Stimulated activated naive CD8-positive, alpha-beta T cell treated with anti-CD3 and anti-CD28 coated beads, Interleukin-15, amount 100 ng/mL, for 72 hours (primary cell): Measurements from ENCODE around the gene PNPLA6.

Experiments used
- ATAC-seq: fragments of 150-1000 bp; cut with Tn5 transposase; 2 replicates; pipeline ENCODE4 v1.10.0; 2021; ENCODE audit warnings: mild to moderate bottlenecking, moderate library complexity
- DNase-seq, 2 donors: peaks; one replicate each; pipeline ENCODE4 v3.0.0; 2021 to 2022
- H3K27ac Mint-ChIP-seq, 2 donors: one replicate each; pipeline ENCODE4 v1.8.0; 2022; ENCODE audit warnings: mild to moderate bottlenecking in 2 of 2, mixed read lengths in 2 of 2, moderate library complexity in 2 of 2
- H3K27me3 Mint-ChIP-seq: one replicate; pipeline ENCODE4 v1.8.0; 2022; ENCODE audit warnings: mixed read lengths
- H3K4me1 Mint-ChIP-seq: one replicate; pipeline ENCODE4 v1.8.0; 2022; ENCODE audit warnings: mild to moderate bottlenecking, mixed read lengths
- H3K4me3 Mint-ChIP-seq, 2 donors: one replicate each; pipeline ENCODE4 v1.8.0; 2022; ENCODE audit warnings: mild to moderate bottlenecking in 2 of 2, mixed read lengths in 2 of 2, moderate library complexity in 1 of 2
- H3K9me3 Mint-ChIP-seq, 2 donors: one replicate each; pipeline ENCODE4 v1.8.0; 2022; ENCODE audit warnings: mixed read lengths in 2 of 2

Gene PNPLA6

GRCh38 chr19:7522923-7523667 lies 12.4 kb upstream of the PNPLA6 start:
- Mint-ChIP-seq H3K4me1 (peaks cover 17% of the 10 kb centered on the region), H3K27ac (no peak overlapping the region), H3K9me3 (no peaks in the 10 kb centered on the region), H3K4me3 (peak overlapping the region; percentile 83 to 97), H3K27me3 (no peaks in the 10 kb centered on the region)
- no peak for ATAC-seq
- DNase-seq: no peak

GRCh38 chr19:7524523-7524922 lies 11.0 kb upstream of the PNPLA6 start:
- no peak for DNase-seq
- Mint-ChIP-seq H3K27ac (no peak overlapping the region), H3K4me1 (peaks cover 17% of the 10 kb centered on the region), H3K27me3 (no peaks in the 10 kb centered on the region), H3K4me3 (no peak overlapping the region), H3K9me3 (no peaks in the 10 kb centered on the region)
- no peak for ATAC-seq

- H3K9me3 Mint-ChIP-seq: no peaks in the 10 kb centered on the region
These were observed 10.4 kb upstream of the PNPLA6 start for GRCh38 chr19:7524992-7525739.

GRCh38 chr19:7526059-7526929 lies 9.2 kb upstream of the PNPLA6 start:
- H3K27ac Mint-ChIP-seq: no peak overlapping the region

More at GRCh38 chr19:7524992-7525739, 10.4 kb upstream of the PNPLA6 start:
- Mint-ChIP-seq H3K4me3 (no peak overlapping the region), H3K27me3 (no peaks in the 10 kb centered on the region), H3K4me1 (peaks cover 17% of the 10 kb centered on the region), H3K27ac (no peak overlapping the region)
- no peak for ATAC-seq
- no peak for DNase-seq

GRCh38 chr19:7527516-7528191 lies 7.9 kb upstream of the PNPLA6 start:
- no peaks in the 10 kb centered on the region for H3K9me3 Mint-ChIP-seq
- H3K4me3 Mint-ChIP-seq: peak overlapping the region in 1 of 2 donors; percentile 50
- H3K27me3 Mint-ChIP-seq: no peaks in the 10 kb centered on the region
- H3K27ac Mint-ChIP-seq: peak overlapping the region in 1 of 2 donors; percentile 54
- DNase-seq (no peak), ATAC-seq (no peak)
- H3K4me1 Mint-ChIP-seq: peaks cover 7% of the 10 kb centered on the region

More at GRCh38 chr19:7526059-7526929, 9.2 kb upstream of the PNPLA6 start:
- ATAC-seq: no peak
- H3K4me3 Mint-ChIP-seq: no peak overlapping the region
- H3K27me3 Mint-ChIP-seq: no peaks in the 10 kb centered on the region
- no peak for DNase-seq
- no peaks in the 10 kb centered on the region for H3K9me3 Mint-ChIP-seq
- peaks cover 17% of the 10 kb centered on the region for H3K4me1 Mint-ChIP-seq

GRCh38 chr19:7528192-7528519 lies 7.4 kb upstream of the PNPLA6 start:
- Mint-ChIP-seq H3K4me3 (no peak overlapping the region), H3K4me1 (peaks cover 11% of the 10 kb centered on the region), H3K27me3 (no peaks in the 10 kb centered on the region), H3K9me3 (no peaks in the 10 kb centered on the region), H3K27ac (peak overlapping the region in 1 of 2 donors; percentile 54)
- no peak for ATAC-seq
- DNase-seq: no peak

- Mint-ChIP-seq H3K27me3 (no peaks in the 10 kb centered on the region), H3K4me1 (peaks cover 11% of the 10 kb centered on the region), H3K9me3 (no peaks in the 10 kb centered on the region), H3K27ac (peak overlapping the region in 1 of 2 donors; percentile 23), H3K4me3 (no peak overlapping the region)
- ATAC-seq: no peak
- DNase-seq: no peak
These were observed 6.8 kb upstream of the PNPLA6 start for GRCh38 chr19:7528522-7529245.

GRCh38 chr19:7529246-7529600 lies 6.3 kb upstream of the PNPLA6 start:
- Mint-ChIP-seq H3K27me3 (no peaks in the 10 kb centered on the region), H3K9me3 (no peaks in the 10 kb centered on the region), H3K4me1 (peaks cover 12% of the 10 kb centered on the region), H3K4me3 (no peak overlapping the region), H3K27ac (no peak overlapping the region)
- DNase-seq: no peak
- ATAC-seq: no peak

GRCh38 chr19:7529610-7530490 lies 5.7 kb upstream of the PNPLA6 start:
- DNase-seq (no peak), ATAC-seq (no peak)
- no peaks in the 10 kb centered on the region for H3K27me3 Mint-ChIP-seq
- H3K9me3 Mint-ChIP-seq: no peaks in the 10 kb centered on the region
- no peak overlapping the region for H3K4me3 Mint-ChIP-seq
- H3K4me1 Mint-ChIP-seq: peaks cover 17% of the 10 kb centered on the region
- peak overlapping the region in 1 of 2 donors; percentile 78 for H3K27ac Mint-ChIP-seq

GRCh38 chr19:7533281-7533885 lies 2.1 kb upstream of the PNPLA6 start:
- DNase-seq (no peak), ATAC-seq (no peak)
- H3K27ac Mint-ChIP-seq: peak overlapping the region; percentile 33 to 86
- H3K4me1 Mint-ChIP-seq: peaks cover 33% of the 10 kb centered on the region
- H3K27me3 Mint-ChIP-seq: no peaks in the 10 kb centered on the region
- H3K4me3 Mint-ChIP-seq: peak overlapping the region; percentile 97 to 98
- H3K9me3 Mint-ChIP-seq: no peaks in the 10 kb centered on the region

GRCh38 chr19:7533925-7534480 lies 1.5 kb upstream of the PNPLA6 start:
- peak overlapping the region; percentile 85 to 94 for H3K27ac Mint-ChIP-seq
- no peaks in the 10 kb centered on the region for H3K27me3 Mint-ChIP-seq
- H3K9me3 Mint-ChIP-seq: no peaks in the 10 kb centered on the region
- DNase-seq: peak; percentile 76 to 84
- peak; percentile 62 for ATAC-seq
- peaks cover 33% of the 10 kb centered on the region for H3K4me1 Mint-ChIP-seq
- peak overlapping the region; percentile 97 to 98 for H3K4me3 Mint-ChIP-seq

GRCh38 chr19:7534531-7535046 lies 928 bp upstream of the PNPLA6 start:
- no peaks in the 10 kb centered on the region for H3K9me3 Mint-ChIP-seq
- H3K27me3 Mint-ChIP-seq: no peaks in the 10 kb centered on the region
- H3K4me3 Mint-ChIP-seq: peak overlapping the region; percentile 97 to 98
- peaks cover 33% of the 10 kb centered on the region for H3K4me1 Mint-ChIP-seq
- ATAC-seq (peak; percentile 48), DNase-seq (peak in 1 of 2 donors; percentile 65)
- H3K27ac Mint-ChIP-seq: peak overlapping the region; percentile 85 to 94

- H3K27me3 Mint-ChIP-seq: no peaks in the 10 kb centered on the region
- peak overlapping the region; percentile 97 to 98 for H3K4me3 Mint-ChIP-seq
- H3K9me3 Mint-ChIP-seq: no peaks in the 10 kb centered on the region
- H3K4me1 Mint-ChIP-seq: peaks cover 40% of the 10 kb centered on the region
- H3K27ac Mint-ChIP-seq: peak overlapping the region; percentile 69 to 97
- no peak for ATAC-seq
- DNase-seq: no peak
These were observed 630 bp downstream of the PNPLA6 start for GRCh38 chr19:7535998-7536695.
